ENCODE results near the gene ZKSCAN5.
"Not testable (repeated sequence)": the region's sequence is repeated elsewhere in the genome, so short reads cannot be mapped to it uniquely, and the experiment has no call there.

DNA sequence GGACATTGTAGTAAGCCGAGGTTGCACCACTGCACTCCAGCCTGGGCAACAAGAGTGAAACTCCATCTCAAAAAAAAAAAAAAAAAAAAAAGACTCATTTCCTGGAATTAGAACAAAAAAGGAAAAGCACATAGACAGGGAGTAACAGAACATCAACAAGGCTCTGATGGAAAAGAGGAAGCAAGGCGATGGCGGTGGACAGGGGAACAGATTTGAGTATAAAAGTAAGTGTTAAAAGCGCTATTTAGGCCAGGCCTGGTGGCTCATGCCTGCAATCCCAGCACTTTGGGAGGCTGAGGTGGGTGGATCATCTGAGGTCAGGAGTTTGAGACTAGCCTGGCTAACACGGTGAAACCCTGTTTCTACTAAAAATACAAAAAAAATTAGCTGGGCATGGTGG lies 40.8 kb downstream of the ZKSCAN5 start:
- TF ChIP-seq, protein P1, sequence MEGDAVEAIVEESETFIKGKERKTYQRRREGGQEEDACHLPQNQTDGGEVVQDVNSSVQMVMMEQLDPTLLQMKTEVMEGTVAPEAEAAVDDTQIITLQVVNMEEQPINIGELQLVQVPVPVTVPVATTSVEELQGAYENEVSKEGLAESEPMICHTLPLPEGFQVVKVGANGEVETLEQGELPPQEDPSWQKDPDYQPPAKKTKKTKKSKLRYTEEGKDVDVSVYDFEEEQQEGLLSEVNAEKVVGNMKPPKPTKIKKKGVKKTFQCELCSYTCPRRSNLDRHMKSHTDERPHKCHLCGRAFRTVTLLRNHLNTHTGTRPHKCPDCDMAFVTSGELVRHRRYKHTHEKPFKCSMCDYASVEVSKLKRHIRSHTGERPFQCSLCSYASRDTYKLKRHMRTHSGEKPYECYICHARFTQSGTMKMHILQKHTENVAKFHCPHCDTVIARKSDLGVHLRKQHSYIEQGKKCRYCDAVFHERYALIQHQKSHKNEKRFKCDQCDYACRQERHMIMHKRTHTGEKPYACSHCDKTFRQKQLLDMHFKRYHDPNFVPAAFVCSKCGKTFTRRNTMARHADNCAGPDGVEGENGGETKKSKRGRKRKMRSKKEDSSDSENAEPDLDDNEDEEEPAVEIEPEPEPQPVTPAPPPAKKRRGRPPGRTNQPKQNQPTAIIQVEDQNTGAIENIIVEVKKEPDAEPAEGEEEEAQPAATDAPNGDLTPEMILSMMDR (IDR thresholded peaks at IDR 0.05): not testable (repeated sequence)
- not testable (repeated sequence) for TF ChIP-seq POLR2A (IDR thresholded peaks at IDR 0.05); EP300 (IDR thresholded peaks at IDR 0.05; ENCODE audit: low read depth); POLR2AphosphoS5 (IDR thresholded peaks at IDR 0.05)

Measured in transverse colon (tissue), 4 donors.